GM21529 (cell line): ENCODE results near the gene GCA.

Experiments used
- ATAC-seq: cut with Tn5 transposase; IDR thresholded peaks from one replicate; pipeline ENCODE4 v1.9.1; 2021; ENCODE audit not compliant: unreplicated experiment

The GCA gene

DNA sequence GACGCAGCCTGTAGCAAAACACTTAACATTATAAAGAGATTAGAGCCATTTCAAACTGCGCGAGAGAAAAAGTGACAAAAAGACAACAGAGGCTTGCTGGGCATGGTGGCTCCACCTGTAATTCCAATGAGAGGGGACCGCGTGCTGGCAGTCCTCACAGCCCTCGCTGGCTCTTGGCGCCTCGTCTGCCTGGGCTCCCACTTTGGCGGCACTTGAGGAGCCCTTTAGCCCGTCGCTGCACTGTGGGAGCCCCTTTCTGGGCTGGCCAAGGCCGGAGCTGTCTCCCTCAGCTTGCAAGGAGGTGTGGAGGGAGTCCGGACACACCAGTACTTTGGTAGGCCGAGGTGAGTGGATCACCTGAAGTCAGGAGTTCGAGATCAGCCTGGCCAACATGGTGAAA, 16.1 kb upstream of the GCA start:
- no peak for ATAC-seq

DNA sequence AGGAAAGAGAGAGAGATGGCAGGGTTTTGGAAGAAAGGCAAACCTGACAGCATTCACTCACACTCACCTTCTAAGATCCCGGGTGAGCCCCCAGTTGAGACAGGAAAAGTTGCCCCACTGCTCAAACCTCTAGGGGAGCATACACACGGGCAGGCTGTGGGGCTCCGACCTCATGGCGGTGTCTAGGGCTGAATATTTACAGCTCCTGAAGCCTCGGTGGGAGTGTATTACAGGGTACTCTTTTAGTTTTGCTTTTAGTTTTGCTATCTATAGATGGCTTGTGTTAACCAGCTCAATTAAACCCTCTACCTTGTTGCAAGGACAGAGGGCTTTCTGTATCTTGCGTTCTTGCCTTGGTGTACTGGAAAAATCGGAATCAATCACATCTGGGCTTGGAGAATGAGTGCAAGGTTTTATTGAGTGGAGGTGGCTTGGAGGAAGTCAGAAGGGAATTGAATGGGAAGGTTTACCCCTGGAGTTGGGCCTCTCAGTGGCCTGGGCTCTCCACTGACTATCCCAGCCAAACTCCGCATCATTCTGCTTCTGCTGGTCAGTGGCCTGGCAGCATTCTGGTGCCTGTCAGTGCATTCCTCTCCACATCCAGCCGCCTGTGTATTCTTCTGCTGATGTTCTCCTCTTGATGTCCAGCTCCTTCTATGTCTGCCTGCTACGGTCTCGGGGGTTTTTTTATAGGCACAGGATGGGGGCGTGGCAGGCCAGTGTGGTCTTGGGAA, 15.3 kb upstream of the GCA start:
- ATAC-seq, result peak; percentile 76

DNA sequence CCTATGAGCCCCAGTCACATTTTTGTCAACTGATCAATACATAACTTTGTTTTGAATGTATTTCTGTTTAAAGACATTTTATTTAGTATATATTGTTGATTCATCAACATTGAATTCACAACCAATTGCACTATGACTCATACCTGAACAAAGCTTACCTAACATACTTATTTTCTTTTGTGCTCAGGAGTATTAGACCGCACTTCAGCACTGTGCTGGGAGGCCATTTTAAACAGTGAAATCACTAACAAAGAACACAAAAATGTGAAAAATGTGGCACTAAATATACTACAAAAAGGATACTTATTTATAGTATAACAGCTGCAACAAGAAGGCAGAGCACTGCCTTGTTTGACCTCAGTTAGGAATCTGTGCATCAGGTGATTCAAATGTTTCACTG, 13.1 kb upstream of the GCA start:
- ATAC-seq, result no peak

DNA sequence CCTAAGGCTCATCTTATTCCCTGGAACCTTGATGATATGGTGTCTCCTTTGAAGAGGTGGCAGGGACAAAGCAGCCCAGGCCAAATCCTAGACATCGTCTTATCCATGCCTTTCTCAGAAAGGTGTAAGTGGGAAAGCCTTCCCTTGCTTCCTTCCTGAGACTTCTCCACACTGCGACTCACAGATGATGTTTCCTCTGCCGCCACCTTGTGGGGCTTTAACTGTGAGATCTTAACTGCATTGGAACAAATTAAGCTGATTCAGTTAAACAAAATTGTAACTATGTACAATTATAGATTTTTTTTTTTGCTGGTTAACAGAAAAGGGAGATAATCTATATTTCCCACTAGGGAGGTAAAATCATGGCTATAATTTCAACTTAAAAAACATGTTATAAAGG, 10.0 kb upstream of the GCA start:
- ATAC-seq, result peak; percentile 77

DNA sequence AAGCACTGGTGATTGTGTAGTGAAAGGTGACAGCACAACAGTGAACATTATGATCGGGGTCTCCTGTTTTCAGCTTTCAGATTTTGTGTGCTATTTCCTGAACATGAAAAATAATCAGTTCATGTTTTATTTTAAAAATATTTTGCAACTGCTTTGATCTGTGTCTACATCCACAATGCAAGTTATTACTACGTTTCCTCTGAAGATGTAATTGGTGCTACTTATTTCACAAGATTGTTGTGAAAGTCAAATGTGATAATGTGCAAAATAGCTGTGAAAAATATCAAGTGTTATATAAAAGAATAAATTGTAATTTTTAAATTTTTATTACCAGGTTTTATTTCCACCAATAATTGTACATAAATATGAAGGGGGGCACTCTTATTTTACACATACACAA, 6.1 kb upstream of the GCA start:
- no peak for ATAC-seq

DNA sequence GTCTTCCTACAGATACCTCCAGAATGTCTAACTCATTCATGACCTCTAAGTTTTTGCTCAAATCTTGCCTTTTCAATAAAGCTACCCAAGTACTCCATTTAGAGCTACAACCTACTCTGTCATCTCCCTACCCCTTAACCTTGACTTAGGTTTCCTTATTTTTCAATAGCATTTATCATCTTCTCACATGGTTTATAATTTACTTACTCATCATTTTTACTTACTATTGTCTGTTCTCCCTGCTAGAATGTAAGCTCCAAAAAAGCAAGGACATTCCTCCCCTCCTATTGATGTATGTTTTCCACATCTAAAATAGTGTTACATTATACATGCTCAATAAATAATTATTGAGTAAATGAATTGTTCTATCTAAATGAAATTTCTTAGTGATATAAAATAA, 3.1 kb upstream of the GCA start:
- no peak for ATAC-seq

DNA sequence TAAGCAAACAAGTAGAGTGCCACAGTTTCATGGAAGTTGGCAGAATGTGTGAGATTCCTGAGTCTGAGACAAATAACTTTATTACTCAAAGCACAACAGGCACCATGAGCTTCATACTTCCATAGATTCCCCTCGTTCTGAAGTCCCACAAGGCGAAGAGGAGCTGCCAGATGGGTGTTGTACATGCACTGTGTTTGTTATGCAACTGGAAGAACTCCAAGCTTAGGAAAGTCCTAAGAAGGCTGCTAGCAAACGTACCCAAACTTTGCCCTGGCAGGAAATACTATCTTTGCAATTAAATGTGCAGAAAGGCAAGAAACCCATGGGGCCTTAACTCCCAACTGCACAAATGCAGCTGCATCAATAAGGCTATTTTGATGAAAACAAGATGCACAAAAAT, 1.6 kb upstream of the GCA start:
- no peak for ATAC-seq

DNA sequence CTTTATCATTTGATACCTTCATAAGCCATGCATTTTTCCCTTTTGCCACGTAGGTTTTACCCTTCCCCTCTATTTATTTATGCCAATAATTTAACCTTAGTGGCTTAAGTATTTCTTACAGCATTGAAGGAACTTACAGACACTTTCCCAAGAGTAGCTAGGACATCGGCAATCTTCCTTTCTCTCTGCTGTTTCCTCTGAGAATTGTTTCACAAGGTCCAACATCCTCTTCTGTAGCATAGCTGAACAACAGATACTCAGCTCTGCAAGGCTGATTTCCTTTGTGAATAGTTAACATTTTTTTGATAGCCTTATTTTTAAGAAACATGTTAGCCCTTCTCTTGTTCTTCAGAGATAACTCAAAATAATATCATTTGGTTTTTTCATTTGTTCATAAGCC, 1.1 kb upstream of the GCA start:
- no peak for ATAC-seq

DNA sequence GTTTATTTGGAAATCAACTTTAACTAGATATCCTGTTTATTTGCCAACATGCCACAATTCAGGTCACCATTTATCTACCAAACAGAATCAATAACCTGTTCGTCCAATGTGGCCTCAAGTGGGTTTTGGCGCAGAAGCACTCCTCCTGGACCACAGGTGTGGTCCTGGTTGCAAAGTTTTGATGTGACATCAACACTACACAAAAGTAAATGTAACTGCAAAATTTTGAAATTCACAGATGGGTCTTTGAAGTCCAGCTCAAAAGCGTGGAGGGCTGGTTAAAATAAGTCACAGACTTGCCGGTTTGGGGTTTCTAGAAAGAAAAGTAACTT, 474 bp upstream of the GCA start:
- no peak for ATAC-seq

DNA sequence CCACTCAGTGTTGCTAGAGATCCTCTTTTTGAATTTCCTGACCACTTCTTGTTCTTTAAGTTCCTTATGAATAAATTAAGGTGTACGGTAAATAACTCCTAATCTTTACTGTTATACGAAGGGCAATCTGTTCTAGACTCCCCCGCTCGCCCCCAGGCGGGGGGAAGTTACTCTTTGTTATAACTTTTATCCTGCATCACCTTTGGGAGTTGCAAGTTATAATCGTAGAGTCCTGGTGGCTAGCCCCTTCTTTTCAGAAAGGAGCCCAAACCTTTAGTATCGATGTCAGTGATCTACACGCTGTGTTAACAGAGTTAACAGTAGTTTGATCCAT, 652 bp downstream of the GCA start:
- ATAC-seq, result no peak

DNA sequence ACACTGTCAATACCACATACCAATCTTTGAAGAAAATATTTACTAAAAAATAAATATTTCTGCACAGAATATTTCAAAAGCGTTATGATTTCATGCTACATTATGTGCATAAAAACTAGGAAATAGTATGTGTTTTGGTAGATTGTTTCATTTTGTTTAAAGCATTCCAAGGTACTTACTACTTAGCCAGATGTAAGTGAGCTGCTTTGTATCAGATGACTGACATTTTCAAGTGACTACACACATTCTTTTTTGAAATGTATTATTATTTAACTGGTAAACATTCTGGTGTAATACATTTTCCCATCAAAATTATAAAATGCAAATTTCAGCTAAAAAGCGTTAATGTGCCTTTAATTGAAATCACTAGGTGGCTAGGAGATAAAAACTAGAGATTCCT, 21.5 kb downstream of the GCA start:
- no peak for ATAC-seq

DNA sequence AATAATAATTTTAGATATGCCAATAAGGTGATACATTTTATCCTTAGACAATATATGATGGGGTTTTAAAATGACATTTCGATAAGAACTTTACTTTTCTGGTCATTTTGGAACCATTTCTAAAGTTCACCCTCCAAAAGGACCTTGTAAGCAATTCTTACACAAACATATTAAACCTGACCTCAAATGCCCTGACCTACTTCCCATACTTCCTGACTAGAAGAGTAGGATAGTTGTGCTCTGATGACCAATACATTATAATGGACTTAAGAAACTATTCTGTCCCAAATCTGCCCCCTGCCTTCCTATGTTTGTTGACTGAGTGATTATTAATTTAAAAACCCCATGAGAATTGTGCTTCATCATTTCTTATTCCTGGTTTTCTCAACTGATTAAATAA, 24.6 kb downstream of the GCA start:
- ATAC-seq, result no peak

DNA sequence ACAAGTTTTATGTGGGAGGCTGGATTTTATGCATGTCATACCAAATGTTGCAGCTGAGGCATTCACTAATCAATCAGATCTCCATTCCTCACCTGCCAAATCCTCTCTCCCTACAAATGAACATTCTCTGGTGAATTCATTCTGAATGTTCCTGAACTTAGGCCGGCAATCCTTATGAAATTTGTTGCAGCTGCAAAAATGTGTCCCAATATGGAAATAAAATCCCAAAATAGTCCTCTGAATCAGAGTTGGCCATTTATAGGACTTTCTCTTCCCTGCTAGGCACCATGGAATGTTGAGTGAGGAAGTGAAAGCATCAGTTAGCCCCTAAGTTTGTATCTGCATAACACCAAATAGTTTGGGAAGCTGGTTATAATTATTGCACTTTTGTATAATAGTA, 25.6 kb downstream of the GCA start:
- no peak for ATAC-seq

DNA sequence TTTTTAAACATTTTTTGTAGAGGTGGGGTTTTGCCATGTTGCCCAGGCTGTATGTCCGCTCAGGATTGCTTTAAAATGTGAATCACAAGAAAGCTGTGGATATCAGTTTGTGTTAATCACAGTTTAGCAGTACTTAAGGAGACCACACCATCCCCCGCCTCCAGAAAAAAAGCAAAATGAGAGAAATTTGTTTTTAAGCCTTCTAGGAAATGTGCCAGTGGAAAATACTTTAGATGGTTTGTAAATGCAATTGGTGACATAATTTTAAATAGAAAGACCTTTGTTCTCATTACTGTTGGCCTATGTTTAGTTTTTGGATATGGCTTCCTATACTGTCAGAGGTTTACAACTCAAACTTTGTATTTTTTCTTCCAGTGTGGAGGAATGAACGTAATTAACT, 27.0 kb downstream of the GCA start:
- no peak for ATAC-seq

DNA sequence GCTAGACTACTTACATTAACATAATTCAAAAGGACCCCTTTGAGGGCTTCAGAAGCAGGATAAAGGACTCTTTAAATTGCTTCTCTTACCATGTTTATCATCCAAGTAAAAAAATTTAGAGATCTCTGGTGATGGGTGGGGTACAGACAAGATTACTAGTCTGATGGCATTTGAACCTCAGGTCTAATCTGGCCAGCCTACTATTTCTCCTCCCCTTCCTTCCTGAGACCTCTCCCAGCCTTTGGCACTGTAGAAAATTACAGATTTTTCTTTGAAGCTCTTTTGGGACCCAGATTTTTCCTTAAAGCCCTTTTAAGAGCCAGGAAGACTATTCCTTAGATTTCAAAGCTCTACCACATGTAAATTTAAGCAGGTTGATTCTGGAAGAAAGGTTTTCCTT, 28.9 kb downstream of the GCA start:
- ATAC-seq, result no peak

DNA sequence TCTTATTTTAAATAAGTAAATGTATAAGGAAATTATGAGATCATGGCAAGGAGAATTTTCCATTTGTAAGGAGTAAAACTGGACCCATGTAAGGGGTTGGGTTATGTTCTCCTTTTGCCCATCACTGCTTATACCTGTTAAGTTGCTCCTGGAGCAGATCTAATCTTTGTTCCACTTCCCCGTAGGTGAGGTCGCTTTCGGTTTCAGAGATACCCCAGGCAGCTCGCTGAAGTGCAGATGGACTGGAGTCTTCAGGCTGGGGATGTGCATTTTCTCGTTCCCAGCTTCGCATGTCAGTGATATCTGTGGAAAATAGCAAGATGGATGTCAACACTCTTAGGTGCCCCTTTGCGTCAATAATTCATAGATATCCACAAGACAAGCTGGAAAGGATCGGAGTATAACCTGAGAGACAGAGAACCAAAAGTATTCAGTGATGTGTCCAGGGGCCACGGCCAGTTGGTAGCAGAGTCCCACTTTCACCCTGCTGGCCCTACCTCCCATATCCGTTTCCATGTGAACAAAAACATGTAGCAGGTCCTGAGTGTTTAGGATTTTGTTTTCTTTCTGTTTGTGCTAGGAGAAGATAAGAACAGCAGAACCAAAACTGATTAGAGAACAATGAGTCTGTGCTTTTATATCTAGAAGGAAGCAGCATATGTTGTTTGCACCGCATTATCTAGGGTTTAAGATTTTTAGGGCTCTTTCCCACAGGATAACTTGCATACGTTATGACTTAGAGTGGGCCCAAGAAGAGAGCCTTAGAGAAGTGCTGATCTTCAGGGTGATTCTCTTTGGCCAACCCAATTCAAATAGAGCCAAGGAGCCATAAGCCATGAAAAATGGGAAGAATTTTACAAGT, 36.0 kb downstream of the GCA start:
- no peak for ATAC-seq

DNA sequence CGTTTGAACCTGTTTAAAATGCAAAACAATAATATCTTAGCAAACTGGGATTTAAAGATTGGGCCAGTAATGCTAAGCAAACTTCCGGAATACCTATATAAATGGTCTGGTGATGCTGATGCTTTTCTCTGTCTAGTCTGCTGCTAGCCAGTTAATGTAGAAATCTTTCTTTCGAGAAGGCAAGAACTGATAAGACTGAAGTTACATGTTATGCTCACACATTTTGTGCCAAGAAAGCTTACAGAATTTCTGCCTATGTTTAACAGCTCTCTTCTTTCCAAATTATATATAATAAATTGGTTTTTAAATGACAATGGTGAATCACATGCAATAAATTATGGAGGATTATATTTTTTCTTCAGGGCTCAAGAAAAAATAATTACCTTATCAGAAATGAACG, 37.9 kb downstream of the GCA start:
- no peak for ATAC-seq

DNA sequence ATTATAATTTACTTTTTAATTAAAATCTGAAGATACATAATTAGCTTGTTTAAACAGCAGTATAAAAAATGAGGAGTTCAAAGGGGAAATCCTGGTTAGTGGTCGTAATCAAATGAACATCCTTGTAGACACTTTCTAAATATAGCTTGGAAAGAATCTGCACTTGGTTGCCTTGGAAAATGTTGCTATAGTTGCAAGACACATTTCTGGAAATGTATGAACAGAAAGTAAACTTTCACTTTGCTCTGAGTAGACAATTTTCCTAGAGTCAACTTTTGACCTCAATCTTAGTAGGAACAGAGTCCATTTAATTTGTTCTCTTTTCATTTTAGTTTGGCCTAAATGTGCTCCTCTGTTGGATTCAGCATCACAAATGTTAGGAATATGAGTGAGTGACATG, 38.3 kb downstream of the GCA start:
- ATAC-seq, result no peak

DNA sequence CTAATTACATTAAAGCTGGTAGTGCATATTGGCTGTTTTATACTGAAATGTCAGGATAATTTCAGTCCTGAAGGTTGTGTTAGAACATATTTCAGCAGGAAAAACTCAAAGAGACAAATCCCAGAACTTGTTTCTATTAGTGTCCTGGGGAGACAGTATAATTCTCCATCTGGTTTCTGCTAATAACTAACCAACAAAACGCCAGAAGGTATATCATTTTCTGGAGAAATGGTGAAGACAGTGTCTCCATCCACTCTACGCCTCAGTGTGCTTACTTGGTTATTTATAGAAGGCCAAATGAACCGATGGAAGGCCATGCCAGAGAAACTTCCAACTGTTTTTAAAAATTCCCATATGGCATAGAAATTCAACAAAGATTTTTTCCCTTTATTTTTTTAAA, 41.6 kb downstream of the GCA start:
- ATAC-seq, result no peak

DNA sequence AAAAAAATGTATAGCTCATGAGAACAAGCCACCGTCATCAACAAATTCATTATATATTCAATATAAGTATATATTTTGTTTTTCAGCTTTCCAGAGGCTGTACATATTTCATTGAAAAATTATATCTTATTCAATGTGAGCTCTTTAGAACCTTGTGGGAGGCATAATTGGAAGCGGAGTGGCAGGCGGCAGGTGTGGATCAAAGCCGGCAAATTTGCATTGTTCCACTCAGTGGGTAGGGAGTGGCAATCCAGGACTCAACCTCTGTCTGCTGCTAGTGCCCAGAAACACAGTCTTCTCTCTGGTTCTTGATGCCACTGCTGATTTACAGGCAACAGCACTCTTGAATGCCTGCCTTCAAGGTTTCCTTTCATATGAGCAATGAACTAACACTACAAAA, 46.9 kb downstream of the GCA start:
- ATAC-seq, result no peak

DNA sequence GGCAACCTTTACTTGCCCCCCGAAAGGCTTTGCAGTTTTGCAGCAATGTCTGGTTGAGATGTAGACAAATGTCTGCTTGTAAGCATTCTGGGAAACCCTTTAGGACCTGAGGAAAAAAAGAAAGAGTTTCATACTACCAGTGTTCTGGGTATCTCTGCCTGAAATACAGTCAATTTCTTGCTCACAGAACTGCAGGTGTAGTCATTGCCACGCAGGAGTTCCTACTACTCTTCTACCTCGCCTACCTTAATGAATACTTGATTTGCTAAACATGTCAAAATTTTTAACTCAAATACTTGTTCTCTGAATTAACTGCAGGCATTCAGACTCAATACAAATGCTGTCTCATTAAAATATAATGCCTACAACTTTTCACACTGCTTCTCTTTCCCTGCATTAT, 56.4 kb downstream of the GCA start:
- ATAC-seq, result no peak

DNA sequence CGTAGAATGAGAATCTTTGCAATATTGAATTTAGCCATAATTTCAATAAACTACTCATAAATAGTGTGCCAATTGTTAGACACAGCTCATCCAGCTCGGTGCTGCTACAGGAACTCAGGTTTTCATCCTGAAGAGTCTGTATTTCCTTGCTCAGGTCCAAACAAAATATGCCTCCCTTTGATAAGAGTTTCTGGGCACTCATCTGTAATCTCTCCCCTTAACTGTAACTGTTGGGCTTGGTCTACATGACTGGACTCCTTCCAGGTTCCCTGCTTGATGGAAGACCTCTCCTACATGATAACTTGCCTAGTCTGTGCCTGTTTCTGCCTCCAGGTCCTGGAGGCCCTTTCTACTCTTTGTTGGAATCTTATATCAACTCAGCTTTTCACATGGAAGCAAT, 57.9 kb downstream of the GCA start:
- ATAC-seq, result no peak

DNA sequence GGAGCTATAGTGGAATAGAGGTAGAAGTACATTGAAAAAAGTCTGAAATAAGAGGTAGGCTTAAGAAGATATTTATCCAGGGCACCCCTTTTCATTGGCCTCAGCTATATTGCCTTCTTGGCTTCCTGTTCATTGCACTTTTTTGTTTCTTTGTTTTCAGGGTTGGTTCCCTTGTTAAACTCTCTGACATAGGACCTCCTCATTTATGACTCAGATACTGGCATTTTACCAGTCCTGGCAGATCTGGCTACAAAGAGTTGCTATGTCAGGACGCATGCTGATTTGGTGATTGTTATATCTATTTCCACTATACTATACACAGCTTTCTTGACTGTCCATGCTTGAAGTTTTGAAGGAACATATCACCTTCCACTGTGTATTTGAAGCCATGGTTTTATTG, 60.0 kb downstream of the GCA start:
- no peak for ATAC-seq
